OCI-LY1 (cell line): ENCODE data around the gene SFMBT2.
A peak's percentile ranks its signal among the peaks of the same experiment; 100 is the strongest.

Experiments used
- H2AFZ ChIP-seq: fragments of 200-600 bp; sonication (generic), shearing (Covaris generic); 2 replicates; pipeline ENCODE4 v1.6.0; 2014; ENCODE audit warnings: antibody characterized with exemption, mild to moderate bottlenecking, low read length
- H3F3A ChIP-seq: fragments of 200-600 bp; sonication (generic), shearing (Covaris generic); 2 replicates; pipeline ENCODE4 v1.6.0; 2014; ENCODE audit warnings: mild to moderate bottlenecking, antibody characterized with exemption, low read length, moderate library complexity; ENCODE audit not compliant: insufficient read depth
- H3K27ac ChIP-seq: fragments of 200-600 bp; sonication (generic); 2 replicates; pipeline ENCODE4 v1.5.1; 2014; ENCODE audit warnings: low read length, mixed run types, mild to moderate bottlenecking, low read depth; ENCODE audit not compliant: poor library complexity, severe bottlenecking
- H3K27me3 ChIP-seq: fragments of 200-600 bp; sonication (generic); 2 replicates; pipeline ENCODE4 v1.6.0; 2014; ENCODE audit warnings: antibody characterized with exemption, mild to moderate bottlenecking, low read length, moderate library complexity; ENCODE audit not compliant: insufficient read depth
- H3K36me3 ChIP-seq: fragments of 200-600 bp; sonication (generic); 2 replicates; pipeline ENCODE4 v1.6.1; 2014; ENCODE audit warnings: mild to moderate bottlenecking, antibody characterized with exemption, low read length, moderate library complexity, mixed read lengths; ENCODE audit not compliant: insufficient read depth
- H3K4me1 ChIP-seq: fragments of 200-600 bp; sonication (generic); 2 replicates; pipeline ENCODE4 v1.5.1; 2014; ENCODE audit warnings: mild to moderate bottlenecking, low read length, moderate library complexity; ENCODE audit not compliant: insufficient read depth, severe bottlenecking
- H3K4me2 ChIP-seq: fragments of 200-600 bp; sonication (generic), shearing (Covaris generic); 2 replicates; pipeline ENCODE4 v1.6.1; 2014; ENCODE audit warnings: low read length
- H3K4me3 ChIP-seq: fragments of 200-600 bp; sonication (generic); 2 replicates; pipeline ENCODE4 v1.5.1; 2014; ENCODE audit warnings: low read length, low read depth, mild to moderate bottlenecking, mixed read lengths; ENCODE audit not compliant: poor library complexity, severe bottlenecking
- H3K79me2 ChIP-seq: fragments of 200-600 bp; shearing (Covaris generic); 2 replicates; pipeline ENCODE4 v1.6.1; 2016; ENCODE audit warnings: mixed run types, low read length, mixed read lengths; ENCODE audit not compliant: insufficient read depth
- H3K9ac ChIP-seq: fragments of 200-600 bp; sonication (generic), shearing (Covaris generic); 2 replicates; pipeline ENCODE4 v1.6.1; 2014; ENCODE audit warnings: mild to moderate bottlenecking, low read length, mixed read lengths
- H3K9me2 ChIP-seq: fragments of 200-600 bp; sonication (generic), shearing (Covaris generic); 2 replicates; pipeline ENCODE4 v1.6.1; 2014; ENCODE audit warnings: low read depth, mild to moderate bottlenecking, low read length, mixed read lengths
- H3K9me3 ChIP-seq: fragments of 200-600 bp; shearing (Covaris generic); 2 replicates; pipeline ENCODE4 v1.6.1; 2014; ENCODE audit warnings: low read length, mixed read lengths
- H4K20me1 ChIP-seq: fragments of 200-600 bp; sonication (generic), shearing (Covaris generic); 2 replicates; pipeline ENCODE4 v1.6.0; 2016; ENCODE audit warnings: mild to moderate bottlenecking, low read length; ENCODE audit not compliant: insufficient read depth
- EZH2 ChIP-seq: fragments of 200-600 bp; sonication (generic), shearing (Covaris generic); IDR thresholded peaks from 2 replicates; pipeline ENCODE4 v1.8.0; 2017; ENCODE audit warnings: borderline replicate concordance, mixed run types, mild to moderate bottlenecking, antibody characterized with exemption, low read length, moderate library complexity, mixed read lengths
- TF ChIP-seq, protein P1 (sequence below): fragments of 200-600 bp; sonication (generic), shearing (Covaris generic); IDR thresholded peaks from 2 replicates; pipeline ENCODE4 v1.5.1; 2017; ENCODE audit warnings: mild to moderate bottlenecking, antibody characterized with exemption, low read length, moderate library complexity, mixed read lengths

SFMBT2 gene

DNA sequence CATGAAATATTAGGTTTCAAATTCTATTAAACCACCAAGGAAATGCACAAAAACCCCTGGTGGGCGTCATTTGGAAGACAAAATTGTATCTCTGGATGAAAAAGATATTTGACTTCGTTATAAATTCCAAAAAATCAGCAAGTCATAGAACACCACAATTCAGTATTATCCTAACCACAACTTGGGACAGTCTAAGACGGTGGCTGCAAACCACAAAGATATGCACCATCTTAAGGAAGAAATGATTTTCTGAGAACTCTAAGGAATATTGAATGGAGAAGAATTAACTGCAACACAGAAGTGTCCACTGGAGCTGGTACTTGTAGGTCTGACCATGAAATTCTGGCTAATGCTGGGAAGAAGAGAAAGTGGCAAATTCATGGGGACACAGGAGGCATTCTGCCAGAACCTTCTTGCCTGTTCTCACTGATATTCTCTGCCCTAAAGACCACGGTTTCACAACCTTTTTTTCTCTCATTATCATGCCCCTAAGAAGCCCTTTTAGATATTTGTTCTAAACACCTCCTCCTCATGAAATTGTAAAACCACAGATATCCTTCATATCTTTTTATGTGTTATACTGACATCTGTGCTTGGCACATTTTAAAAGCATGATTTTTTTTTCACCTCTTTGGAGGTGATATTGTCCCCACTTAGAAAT lies 92.9 kb downstream of the SFMBT2 start:
- TF ChIP-seq, protein P1, sequence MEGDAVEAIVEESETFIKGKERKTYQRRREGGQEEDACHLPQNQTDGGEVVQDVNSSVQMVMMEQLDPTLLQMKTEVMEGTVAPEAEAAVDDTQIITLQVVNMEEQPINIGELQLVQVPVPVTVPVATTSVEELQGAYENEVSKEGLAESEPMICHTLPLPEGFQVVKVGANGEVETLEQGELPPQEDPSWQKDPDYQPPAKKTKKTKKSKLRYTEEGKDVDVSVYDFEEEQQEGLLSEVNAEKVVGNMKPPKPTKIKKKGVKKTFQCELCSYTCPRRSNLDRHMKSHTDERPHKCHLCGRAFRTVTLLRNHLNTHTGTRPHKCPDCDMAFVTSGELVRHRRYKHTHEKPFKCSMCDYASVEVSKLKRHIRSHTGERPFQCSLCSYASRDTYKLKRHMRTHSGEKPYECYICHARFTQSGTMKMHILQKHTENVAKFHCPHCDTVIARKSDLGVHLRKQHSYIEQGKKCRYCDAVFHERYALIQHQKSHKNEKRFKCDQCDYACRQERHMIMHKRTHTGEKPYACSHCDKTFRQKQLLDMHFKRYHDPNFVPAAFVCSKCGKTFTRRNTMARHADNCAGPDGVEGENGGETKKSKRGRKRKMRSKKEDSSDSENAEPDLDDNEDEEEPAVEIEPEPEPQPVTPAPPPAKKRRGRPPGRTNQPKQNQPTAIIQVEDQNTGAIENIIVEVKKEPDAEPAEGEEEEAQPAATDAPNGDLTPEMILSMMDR, result no peak
- TF ChIP-seq EZH2, result no peak
- Histone ChIP-seq H4K20me1 (no peaks in the 10 kb centered on the region), H3K36me3 (peaks cover 21% of the 10 kb centered on the region; the same call in 1 of the 2 replicates), H3K4me3 (no peak overlapping the region), H3K27ac (peak overlapping the region; percentile 68), H3K27me3 (no peaks in the 10 kb centered on the region), H2AFZ (no peak overlapping the region), H3K4me1 (peaks cover 32% of the 10 kb centered on the region), H3K9me3 (peaks cover 7% of the 10 kb centered on the region), H3K4me2 (no peak overlapping the region), H3K9me2 (no peaks in the 10 kb centered on the region), H3K79me2 (no peaks in the 10 kb centered on the region), H3F3A (no peaks in the 10 kb centered on the region), H3K9ac (no peak overlapping the region)

DNA sequence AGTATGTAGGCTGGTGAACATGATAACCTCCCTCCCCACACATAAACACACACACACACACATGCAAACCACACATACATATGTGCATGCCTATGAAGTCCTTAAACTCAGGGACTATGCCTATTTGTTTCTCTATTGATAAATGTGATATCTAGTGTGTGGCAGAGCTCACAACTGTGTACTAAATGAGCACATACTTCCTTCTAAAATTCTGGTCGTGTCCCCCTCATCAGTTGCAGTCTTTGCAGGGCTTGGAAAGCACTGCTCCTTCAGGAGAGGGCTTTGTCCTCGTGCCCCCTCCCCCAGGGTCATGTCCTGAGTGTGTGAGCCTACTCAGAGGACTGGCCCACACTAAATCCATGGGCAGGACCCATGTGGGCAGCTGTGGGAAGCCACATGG lies 94.0 kb downstream of the SFMBT2 start:
- H3K9me3 ChIP-seq, result no peaks in the 10 kb centered on the region
- no peak overlapping the region for H3K27ac ChIP-seq
- H3K4me1 ChIP-seq, result peaks cover 32% of the 10 kb centered on the region
- H3K9me2 ChIP-seq, result no peaks in the 10 kb centered on the region
- H3K4me2 ChIP-seq, result no peak overlapping the region
- no peaks in the 10 kb centered on the region for H3K27me3 ChIP-seq
- no peak overlapping the region for H2AFZ ChIP-seq
- no peak overlapping the region for H3K4me3 ChIP-seq
- H3K79me2 ChIP-seq, result 0 out of 2 replicates have a peak, but pooled peaks cover 5% of the 10 kb centered on the region
- TF ChIP-seq, protein P1, result no peak
- no peak for TF ChIP-seq EZH2
- H4K20me1 ChIP-seq, result no peaks in the 10 kb centered on the region
- H3F3A ChIP-seq, result no peaks in the 10 kb centered on the region
- no peak overlapping the region for H3K9ac ChIP-seq
- peaks cover 11% of the 10 kb centered on the region; the same call in 1 of the 2 replicates for H3K36me3 ChIP-seq

DNA sequence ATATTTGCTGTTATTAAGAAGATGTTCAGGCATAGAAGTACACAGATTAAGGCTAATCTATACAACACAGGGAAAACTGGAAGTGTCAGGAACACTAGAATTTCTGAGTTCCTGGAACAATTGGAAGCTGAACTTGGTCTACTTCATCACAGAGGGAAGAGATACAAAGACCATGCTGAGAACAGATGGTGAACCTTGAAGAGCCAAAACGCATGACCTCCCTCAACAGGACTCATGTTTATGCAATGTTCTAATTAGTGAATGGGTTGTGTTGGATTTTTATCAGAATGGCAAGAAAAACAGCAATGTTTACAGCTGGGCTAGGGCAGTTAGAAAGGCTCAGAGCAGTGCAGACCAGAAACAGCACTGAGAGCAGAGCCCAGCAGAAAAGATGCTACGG lies 94.9 kb downstream of the SFMBT2 start:
- H4K20me1 ChIP-seq, result no peaks in the 10 kb centered on the region

More for the DNA sequence above, 94.9 kb downstream of the SFMBT2 start:
- H3K4me2 ChIP-seq, result no peak overlapping the region
- no peak overlapping the region for H3K9ac ChIP-seq
- H3K27ac ChIP-seq, result no peak overlapping the region
- no peaks in the 10 kb centered on the region for H3K9me3 ChIP-seq
- TF ChIP-seq, protein P1, result no peak
- no peak for TF ChIP-seq EZH2
- H2AFZ ChIP-seq, result no peak overlapping the region
- no peaks in the 10 kb centered on the region for H3F3A ChIP-seq
- H3K36me3 ChIP-seq, result peaks cover 4% of the 10 kb centered on the region; the same call in 1 of the 2 replicates
- H3K4me1 ChIP-seq, result peaks cover 32% of the 10 kb centered on the region
- 0 out of 2 replicates have a peak, but pooled peaks cover 5% of the 10 kb centered on the region for H3K79me2 ChIP-seq
- no peak overlapping the region for H3K4me3 ChIP-seq
- H3K27me3 ChIP-seq, result no peaks in the 10 kb centered on the region
- no peaks in the 10 kb centered on the region for H3K9me2 ChIP-seq
